ENCODE data around the gene CNIH1. TPM values are rescaled to one million over a fixed set of nuclear protein-coding genes. Genes with fewer than 3 reads are reported as not detected.
"Not testable (repeated sequence)": the region's sequence is repeated elsewhere in the genome, so short reads cannot be mapped to it uniquely, and the experiment has no call there.

Gene CNIH1
- total RNA-seq, 4 donors from 2014 or later: 73.4 to 176 (median 136) TPM

DNA sequence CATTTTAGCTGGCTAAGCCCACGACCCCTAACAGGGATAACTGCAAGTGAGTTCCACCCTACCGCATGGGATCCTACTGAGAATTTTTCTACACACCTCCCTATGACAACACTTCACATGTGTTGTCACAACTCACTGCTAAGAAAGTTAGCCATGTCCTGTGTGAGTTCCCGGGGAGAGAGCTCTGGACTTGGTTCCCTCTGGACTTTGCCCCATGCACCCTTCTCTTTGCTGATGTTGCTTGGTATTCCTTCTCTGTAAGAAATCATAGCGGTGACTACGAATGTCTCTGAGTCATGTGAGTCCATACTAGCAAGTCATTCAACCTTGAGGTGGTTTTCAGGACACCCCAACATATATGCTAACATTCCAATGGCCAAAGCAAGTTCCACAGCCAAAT lies 53.8 kb downstream of the CNIH1 start:
- no peak for ATAC-seq
- no peaks in the 10 kb centered on the region for H3K27me3 ChIP-seq
- H3K36me3 ChIP-seq: no peaks in the 10 kb centered on the region
- DNase-seq: no peak
- intact Hi-C loops (cut with DNase I; ENCODE audit: low total_unique reads): no loop called here
- H3K4me1 ChIP-seq: no peaks in the 10 kb centered on the region
- H3K4me3 ChIP-seq: no peak overlapping the region
- no peaks in the 10 kb centered on the region for H3K9me3 ChIP-seq
- in situ Hi-C loops (cut with MboI; ENCODE audit: low sequenced_read_pairs in 4 of 4): no loop called here
- TF ChIP-seq, protein P1, sequence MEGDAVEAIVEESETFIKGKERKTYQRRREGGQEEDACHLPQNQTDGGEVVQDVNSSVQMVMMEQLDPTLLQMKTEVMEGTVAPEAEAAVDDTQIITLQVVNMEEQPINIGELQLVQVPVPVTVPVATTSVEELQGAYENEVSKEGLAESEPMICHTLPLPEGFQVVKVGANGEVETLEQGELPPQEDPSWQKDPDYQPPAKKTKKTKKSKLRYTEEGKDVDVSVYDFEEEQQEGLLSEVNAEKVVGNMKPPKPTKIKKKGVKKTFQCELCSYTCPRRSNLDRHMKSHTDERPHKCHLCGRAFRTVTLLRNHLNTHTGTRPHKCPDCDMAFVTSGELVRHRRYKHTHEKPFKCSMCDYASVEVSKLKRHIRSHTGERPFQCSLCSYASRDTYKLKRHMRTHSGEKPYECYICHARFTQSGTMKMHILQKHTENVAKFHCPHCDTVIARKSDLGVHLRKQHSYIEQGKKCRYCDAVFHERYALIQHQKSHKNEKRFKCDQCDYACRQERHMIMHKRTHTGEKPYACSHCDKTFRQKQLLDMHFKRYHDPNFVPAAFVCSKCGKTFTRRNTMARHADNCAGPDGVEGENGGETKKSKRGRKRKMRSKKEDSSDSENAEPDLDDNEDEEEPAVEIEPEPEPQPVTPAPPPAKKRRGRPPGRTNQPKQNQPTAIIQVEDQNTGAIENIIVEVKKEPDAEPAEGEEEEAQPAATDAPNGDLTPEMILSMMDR (IDR thresholded peaks at IDR 0.05 in 4 of 5, conservative IDR thresholded peaks at IDR 0.05 in 1 of 5): no peak
- TF ChIP-seq POLR2A (IDR thresholded peaks at IDR 0.05): no peak
- no peak overlapping the region for H3K27ac ChIP-seq

DNA sequence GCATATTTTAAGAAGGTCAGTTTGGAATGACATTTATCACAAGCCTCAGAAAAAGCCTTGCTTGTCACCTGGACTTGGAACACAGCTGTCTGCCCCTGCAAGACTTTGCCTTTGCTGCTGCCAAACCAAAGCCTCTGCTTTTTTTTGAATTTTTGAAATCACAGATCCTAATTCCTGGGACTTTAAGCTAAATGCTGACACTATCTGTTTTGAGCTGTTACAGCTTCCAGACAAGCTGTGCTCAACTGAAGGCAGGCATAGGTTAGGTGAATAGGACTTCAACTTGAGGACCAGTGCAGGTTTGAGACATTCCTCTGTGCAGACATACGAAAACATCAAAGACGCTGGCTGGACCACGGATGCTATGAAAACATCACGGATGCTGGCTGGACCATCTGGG lies 55.6 kb downstream of the CNIH1 start:
- DNase-seq: no peak
- intact Hi-C loops (cut with DNase I; ENCODE audit: low total_unique reads): no loop called here
- TF ChIP-seq POLR2A (IDR thresholded peaks at IDR 0.05): no peak
- TF ChIP-seq, protein P1 (IDR thresholded peaks at IDR 0.05 in 4 of 5, conservative IDR thresholded peaks at IDR 0.05 in 1 of 5): no peak
- no peak for ATAC-seq
- no peaks in the 10 kb centered on the region for H3K36me3 ChIP-seq
- H3K4me3 ChIP-seq: no peak overlapping the region
- H3K27me3 ChIP-seq: no peaks in the 10 kb centered on the region
- no peaks in the 10 kb centered on the region for H3K9me3 ChIP-seq
- no peaks in the 10 kb centered on the region for H3K4me1 ChIP-seq
- no peak overlapping the region for H3K27ac ChIP-seq
- in situ Hi-C loops (cut with MboI; ENCODE audit: low sequenced_read_pairs in 4 of 4): no loop called here

DNA sequence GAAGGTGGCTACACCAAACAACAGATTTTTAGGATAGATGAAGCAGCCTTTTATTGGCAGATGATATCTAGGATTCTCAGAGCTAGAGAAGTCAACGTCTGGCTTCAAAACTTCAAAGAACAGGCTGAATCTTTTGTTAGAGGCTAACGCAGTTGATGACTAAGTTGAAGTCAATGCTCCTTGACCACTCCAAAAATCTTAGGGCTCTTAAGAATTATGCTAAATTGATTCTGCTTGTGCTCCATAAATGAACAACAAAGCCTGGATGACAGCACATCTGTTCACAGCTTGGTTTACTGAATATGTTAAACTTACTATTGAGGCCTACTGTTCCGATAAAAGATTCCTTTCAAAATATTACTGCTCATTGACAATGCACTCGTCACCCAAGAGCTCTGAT lies 57.3 kb downstream of the CNIH1 start:
- Histone ChIP-seq H3K27me3 (no peaks in the 10 kb centered on the region), H3K27ac (no peak overlapping the region), H3K9me3 (no peaks in the 10 kb centered on the region), H3K36me3 (no peaks in the 10 kb centered on the region), H3K4me1 (no peaks in the 10 kb centered on the region), H3K4me3 (no peak overlapping the region)
- TF ChIP-seq, protein P1 (IDR thresholded peaks at IDR 0.05 in 4 of 5, conservative IDR thresholded peaks at IDR 0.05 in 1 of 5): no peak
- TF ChIP-seq POLR2A (IDR thresholded peaks at IDR 0.05): no peak
- intact Hi-C loops (cut with DNase I; ENCODE audit: low total_unique reads) (no loop called here), in situ Hi-C loops (cut with MboI; ENCODE audit: low sequenced_read_pairs in 4 of 4) (no loop called here)
- DNase-seq: no peak
- ATAC-seq: no peak

DNA sequence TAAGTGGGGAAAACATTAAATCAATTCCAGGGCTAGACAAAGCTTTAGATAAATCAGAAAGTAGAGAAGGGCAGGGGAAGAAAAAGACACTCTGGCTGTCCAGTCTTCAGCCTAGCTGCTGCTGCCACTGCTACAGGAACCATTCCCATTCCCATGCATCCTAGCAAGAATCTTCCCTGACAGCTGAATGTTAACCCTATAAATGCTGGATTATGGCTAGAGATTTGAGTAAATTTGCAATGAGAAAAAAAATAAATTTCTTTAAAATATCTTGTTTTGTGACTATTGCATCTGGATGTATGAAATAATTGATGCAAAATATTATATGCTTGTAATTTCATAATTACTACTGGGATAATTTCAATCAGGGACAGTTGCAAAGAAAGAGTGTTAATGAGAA lies 59.4 kb downstream of the CNIH1 start:
- in situ Hi-C loops (cut with MboI; ENCODE audit: low sequenced_read_pairs in 4 of 4): no loop called here
- DNase-seq (no peak), ATAC-seq (no peak)
- H3K27ac ChIP-seq: no peak overlapping the region
- TF ChIP-seq, protein P1 (IDR thresholded peaks at IDR 0.05 in 4 of 5, conservative IDR thresholded peaks at IDR 0.05 in 1 of 5): no peak
- no peak for TF ChIP-seq POLR2A (IDR thresholded peaks at IDR 0.05)
- H3K9me3 ChIP-seq: no peaks in the 10 kb centered on the region
- H3K4me1 ChIP-seq: no peaks in the 10 kb centered on the region
- H3K36me3 ChIP-seq: no peaks in the 10 kb centered on the region
- intact Hi-C loops (cut with DNase I; ENCODE audit: low total_unique reads): no loop called here
- H3K27me3 ChIP-seq: no peaks in the 10 kb centered on the region
- no peak overlapping the region for H3K4me3 ChIP-seq

DNA sequence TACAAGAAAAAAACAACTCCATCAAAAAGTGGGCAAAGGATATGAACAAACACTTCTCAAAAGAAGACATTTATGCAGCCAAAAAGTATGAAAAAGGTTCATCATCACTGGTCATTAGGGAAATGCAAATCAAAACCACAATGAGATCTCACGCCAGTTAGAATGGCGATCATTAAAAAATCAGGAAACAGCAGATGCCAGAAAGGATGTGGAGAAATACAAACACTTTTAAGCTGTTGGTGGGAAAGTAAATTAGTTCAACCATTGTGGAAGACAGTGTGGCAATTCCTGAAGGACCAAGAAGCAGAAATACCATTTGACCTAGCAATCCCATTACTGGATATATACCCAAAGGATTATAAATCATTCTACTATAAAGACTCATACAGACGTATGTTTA lies 60.6 kb downstream of the CNIH1 start:
- intact Hi-C loops (cut with DNase I; ENCODE audit: low total_unique reads): not testable (repeated sequence)

DNA sequence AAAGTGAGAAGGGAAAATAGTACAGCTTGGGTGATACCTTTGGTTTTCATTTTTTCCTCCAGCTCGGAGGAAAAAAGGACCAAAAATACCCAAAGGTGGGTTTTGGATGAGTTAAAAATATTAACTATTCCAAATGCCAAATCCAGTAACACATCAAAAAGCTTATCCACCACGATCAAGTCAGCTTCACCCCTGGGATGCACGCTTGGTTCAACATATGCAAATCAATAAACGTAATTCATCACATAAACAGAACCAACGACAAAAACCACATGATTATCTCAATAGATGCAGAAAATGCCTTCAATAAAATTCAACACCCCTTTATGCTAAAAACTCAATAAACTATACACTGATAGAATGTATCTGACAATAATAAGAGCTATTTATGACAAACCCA lies 62.3 kb downstream of the CNIH1 start:
- H3K4me1 ChIP-seq; DNase-seq; in situ Hi-C loops (cut with MboI; ENCODE audit: low sequenced_read_pairs in 4 of 4); H3K27ac ChIP-seq; intact Hi-C loops (cut with DNase I; ENCODE audit: low total_unique reads); H3K36me3 ChIP-seq; H3K9me3 ChIP-seq; ATAC-seq; H3K27me3 ChIP-seq; H3K4me3 ChIP-seq: not testable (repeated sequence)

More for the DNA sequence above, 60.6 kb downstream of the CNIH1 start:
- H3K4me1 ChIP-seq; H3K27me3 ChIP-seq; ATAC-seq; H3K27ac ChIP-seq; H3K4me3 ChIP-seq; H3K36me3 ChIP-seq; in situ Hi-C loops (cut with MboI; ENCODE audit: low sequenced_read_pairs in 4 of 4); H3K9me3 ChIP-seq; DNase-seq: not testable (repeated sequence)
